ENCODE measurements around the gene PPP4C.
"Not testable (repeated sequence)": the region's sequence is repeated elsewhere in the genome, so short reads cannot be mapped to it uniquely, and the experiment has no call there.

Gene PPP4C

DNA sequence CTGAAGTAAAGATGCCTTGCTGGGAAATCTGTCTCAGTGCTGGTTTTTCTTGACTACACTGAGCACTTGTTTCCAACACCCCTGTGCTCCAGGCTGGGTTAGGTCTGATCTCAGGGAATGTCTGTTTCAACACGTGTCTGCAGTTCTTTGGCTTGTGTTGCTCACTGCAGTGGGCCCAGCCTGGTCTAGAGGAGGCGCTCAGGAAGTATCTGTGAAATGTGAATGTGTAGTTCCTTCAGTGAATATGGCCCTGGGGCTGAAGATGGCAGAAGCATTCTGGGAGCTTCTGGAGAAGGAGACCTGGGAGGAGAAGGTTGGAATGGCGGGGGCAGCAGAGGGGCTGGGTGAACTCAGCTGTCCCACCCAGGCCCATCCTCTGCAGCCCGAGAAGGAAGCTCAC lies 28.3 kb downstream of the PPP4C start:
- DNase-seq: no peak

DNA sequence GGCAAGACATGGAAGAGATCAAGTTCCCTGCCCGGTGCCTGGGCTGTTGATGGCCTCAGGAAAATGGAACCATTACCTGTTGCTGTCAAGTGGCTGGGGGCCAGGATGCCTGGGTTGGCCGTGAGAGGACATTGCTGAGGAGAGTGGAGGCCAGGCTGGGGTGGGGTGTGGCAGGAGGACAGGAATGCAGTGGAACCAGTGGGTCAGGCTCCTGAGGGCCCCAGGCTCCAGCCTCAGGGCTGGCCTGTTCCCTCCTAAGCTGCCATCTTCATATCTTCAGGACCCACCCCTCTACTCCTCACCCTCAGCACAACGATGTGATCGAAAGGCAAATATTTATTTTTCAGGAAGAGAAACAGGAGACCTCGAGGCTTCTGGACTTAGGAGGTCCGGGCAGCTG lies 28.7 kb downstream of the PPP4C start:
- no peak for DNase-seq

DNA sequence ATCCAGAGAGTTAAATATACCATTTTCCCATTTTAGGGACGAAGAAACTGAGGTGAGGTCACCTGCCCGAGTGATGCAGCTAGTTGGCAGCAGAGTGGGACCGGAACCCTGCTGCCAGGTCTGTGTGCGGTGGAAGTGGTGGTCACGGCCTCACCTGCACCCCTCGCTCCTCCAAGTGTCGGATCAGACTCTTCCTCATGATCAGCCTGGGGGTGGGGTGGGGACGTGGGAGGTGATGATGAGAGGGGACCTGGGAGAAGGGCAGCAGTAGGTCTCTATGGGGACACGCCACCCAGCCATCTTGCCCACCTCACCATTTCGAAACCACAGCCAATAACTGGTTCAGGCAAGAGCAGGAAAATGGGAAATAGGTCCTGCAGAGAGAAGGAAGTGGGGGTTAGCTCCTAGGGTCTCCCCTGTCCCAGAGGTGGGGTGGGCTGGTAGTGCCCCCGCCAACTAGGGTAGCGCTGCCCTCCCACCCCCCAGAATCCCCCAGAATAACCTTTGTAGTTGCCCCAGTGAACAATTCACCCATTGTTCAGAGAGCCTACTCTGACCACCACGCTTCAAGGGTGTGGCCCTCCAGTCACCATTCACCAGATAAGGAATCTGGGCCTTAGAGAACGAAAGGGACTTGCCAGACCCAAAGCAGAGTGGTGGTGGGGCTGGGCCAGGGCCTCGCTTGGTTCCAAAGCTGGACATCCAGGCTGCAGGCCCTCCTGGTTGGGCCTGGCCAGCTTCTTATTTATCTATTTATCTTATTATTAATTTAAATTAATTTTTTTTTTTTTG lies 32.5 kb downstream of the PPP4C start:
- DNase-seq: no peak

DNA sequence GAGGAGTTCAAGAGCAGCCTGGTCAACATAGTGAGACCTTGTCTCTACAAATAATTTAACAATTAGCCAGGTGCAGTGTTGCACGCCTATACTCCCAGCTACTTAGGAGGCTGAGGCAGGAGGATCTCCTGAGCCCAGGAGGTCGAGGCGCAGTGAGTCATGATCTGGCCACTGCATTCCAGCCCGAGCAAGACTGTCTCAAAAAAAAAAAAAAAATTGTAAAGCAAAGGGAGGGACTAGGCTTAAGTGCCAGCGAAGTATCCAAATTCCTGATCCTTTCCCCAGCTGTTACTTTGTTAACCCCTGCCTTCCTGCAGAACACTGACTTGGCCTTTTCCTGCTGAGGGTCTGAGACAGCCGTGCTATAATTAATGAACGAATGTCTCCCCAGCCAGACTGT lies 34.9 kb downstream of the PPP4C start:
- no peak for DNase-seq

DNA sequence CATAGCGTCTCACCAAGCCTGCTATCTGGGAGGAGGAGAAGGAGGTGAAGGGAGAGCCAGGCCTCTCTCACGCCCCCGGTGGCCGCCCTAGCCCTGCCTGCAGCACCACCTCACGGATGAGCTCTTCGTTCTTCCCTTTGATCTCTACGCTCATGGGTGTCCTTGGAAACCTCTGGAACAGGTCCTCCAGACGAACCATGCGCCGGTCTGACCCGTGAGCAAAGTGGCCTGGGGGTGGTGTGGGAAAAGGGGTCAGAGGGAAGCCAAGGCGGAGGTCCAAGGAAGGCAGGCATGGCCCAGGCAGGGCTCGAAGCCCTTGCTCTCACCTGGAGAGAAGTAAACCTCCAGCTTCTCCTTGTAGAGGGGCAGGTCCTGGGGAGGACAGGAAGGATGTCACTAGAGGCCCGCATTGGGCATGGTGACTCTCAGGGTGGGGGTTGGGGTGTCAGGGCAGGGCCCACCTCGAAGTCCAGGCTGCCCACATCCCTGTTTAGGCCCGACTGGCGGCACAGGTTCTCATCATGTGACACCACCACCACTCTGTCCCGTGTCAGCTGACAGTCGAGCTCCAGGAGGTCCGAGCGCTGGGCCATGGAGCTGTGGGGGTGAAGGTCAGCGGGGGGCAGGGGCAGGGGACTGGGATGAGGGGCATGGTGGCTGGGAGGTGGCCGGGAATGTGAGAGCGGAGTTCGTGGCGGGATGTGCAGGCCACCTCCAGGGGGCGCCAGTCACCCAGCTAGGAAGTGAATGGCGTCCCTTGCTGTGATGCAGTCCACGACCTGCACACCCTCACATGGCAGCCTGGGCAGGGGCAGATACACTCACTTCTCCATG lies 36.6 kb downstream of the PPP4C start:
- no peak for DNase-seq

DNA sequence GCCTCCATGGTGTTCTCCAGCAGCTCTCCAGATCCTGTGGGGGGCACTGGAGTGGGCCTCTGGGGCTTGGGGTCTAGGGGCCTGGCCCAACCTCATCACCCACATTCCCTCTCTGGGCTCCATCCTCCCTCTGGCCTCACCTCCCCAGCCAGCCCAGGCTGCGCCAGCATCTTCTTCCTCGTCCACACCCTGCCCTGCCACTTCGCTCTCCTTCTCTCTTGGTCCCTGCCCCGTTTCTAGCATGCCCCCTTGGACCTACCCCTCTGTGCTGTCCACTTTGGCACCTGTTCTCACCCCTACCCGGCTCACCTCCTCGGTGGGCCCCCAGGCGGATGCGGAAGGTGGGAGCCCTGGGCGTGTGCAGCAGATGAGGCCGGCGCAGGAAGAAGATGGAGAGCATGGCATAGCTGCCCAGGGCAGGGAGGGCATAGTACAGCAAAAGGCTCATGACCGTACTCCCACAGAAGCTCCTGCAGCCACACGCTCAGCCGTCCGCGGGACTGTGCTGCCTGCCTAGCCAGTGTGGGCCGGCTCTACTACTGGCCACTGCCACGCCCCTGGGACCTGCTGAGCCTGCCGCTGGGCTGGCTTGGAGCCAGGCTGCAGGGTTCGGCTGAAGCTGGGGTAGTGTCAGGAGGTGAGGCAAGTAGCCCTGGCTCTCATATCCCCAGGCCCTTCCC lies 37.4 kb downstream of the PPP4C start, which contains the start of gene GDPD3:
Gene GDPD3, minus strand, starts transcription at position 507 of the 680 bp plus-strand sequence. Its CDS starts 59 bp downstream, at position 448.
- no peak for DNase-seq

DNA sequence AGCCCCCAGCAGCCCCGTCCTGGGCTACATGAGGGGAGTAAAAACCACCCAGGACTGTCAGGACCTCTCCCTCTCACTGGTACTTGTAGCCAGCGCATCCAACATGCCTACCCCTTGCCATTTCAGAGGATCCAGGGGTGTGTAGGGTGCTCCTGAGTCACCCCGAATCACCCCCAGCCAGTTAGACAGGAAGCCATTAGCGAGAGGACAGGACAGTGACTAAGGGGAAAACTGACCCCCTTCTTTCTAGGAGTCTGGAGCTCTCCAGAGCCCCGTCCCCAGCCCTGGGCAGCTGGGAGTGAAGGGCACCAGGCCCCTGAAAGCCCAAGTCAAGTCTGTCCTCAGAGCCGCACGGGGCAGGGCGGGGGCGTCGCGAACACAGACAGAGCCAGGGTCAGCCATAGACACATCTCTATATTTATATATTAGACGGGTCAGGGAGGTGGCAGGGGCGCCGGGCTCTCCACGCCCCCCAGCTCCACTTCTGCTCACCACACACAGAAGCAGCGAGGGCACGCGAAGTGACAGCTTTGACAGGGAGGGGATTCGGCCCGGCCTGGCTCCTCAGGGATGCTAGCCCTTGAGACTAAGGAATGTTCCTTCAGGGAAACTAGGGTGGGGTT lies 38.0 kb downstream of the PPP4C start:
- no peak for DNase-seq

DNA sequence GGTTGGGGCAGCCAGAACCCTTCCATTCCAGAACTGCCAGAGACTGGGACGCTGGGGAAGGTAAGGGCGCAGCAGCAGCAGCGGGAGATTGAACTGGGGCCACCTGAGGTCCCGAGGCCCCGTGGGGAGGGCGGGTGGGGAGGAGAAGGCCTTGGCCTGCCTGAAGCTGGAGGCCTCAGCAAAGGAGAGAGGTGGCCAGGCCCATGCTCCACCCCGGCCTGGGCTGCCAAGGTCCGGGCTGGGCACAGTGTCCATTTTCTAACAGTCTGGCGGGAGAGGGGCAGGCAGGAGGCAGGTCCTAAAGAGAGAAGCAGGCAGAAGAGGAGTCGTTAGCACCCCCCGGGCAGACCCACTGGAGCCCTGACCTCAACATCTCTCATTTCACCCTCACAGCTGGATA lies 38.6 kb downstream of the PPP4C start:
- DNase-seq: no peak

DNA sequence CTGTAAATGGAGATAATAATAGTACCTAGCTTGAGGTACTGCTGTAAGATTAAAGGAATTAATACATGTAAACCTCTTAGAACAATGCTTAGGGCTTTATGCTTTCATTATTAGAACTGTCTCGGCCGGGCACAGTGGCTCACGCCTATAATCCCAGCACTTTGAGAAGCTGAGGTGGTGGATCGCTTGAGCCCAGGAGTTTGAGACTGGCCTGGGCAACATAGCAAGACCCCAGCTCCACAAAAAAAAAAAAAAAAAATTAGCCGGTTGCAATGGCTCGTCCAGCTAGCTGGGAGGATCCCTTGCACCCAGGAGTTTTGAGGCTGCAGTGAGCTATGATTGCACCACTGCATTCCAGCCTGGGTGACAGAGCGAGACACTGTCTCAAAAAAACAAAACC lies 39.0 kb downstream of the PPP4C start:
- DNase-seq: not testable (repeated sequence)

DNA sequence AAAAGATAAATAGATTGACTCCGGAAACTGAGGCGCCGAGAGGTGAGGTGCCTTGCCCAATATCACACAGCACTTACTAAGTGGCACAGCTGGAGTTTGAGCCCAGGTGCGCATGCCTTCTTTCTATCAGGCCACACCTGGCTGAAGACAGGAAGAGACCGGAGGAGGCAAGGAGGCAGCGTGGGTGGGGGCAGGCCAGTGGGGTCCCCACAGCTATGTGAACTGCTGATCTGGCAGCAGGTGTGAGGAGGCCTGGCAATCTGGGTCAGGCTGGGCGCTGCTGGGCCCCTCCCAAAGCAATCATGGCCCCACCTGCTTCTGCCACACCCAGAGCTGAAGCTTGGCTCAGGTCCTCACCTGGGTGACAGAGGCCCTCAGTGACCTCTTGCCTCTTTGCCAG lies 39.4 kb downstream of the PPP4C start:
- DNase-seq: no peak

DNA sequence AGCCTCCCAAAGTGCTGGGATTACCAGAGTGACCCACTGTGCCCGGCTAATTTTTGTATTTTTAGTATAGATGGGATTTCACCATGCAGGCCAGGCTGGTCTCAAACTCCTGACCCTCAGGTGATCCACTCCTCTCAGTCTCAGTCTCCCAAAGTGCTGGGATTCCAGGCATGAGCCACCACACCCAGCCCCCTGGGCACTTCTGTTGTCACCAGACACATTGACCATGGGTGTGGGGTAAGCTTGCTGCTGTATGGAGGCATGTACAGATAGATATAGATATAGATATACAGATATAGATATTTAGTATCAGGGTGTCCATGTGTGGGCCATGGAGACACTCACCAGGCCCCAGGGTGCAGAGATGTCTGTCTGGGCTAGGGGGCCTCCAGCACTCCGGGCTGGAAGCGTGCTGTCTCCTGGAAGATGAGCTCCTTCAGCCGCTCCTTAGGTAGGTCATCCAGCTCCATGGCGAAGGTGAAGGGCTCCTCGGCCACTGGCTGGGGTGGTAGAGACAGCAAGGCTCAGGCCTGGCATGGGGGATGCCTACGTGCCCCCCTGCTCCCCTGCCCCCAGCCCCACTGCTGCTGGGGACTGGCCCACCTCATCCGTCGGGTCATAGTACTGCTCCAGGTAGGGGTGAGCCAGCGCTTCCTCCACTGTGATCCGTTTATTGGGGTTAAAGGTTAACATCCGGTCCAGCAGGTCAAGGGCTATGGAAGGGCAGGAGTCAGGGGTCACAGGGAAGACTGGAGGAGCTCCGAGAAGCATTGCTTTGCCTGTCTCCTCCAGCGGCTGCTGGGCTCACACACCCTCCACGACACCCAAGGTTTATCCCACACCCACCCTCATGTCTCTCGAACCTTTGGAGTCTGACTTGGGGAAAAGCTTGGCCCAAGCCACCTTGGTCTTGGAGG lies 40.8 kb downstream of the PPP4C start:
- DNase-seq: no peak

DNA sequence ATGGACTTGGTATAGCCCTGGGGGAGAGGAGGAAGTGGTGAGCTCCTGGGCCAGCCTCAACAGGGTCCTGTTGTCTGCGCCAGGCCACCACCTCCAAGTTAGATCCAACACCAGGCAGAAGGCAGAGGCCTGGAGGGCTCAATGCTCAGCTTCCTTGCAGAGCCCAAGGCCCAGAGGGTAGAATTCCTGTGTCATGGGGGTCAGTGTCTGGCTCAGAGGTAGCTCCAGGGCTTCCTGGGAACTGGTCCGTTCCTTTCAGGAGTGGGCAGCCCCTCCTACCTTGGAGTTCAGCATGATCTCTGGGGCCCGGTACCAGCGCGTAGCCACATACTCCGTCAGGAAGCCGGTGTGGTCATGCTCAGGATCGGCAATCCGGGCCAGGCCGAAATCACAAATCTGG lies 42.0 kb downstream of the PPP4C start:
- DNase-seq: no peak

DNA sequence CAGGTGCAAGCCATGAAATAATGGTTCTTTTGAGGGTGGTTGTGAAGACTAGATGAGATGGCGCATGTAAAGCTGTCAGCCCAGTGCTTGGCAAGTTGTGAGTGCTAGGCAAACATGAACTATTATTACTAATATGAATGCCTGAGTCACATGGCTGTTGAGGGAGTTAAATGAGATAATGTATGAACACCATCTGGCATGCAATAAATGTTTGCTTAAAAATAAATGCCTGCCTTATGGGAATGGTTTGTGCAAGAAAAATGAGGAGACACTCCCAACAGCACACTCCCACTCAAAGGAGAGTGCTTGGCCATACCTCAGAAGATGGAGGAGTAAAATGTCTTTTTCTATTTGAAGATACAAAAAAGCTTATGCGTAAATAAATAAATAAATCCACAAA lies 43.6 kb downstream of the PPP4C start:
- no peak for DNase-seq

DNA sequence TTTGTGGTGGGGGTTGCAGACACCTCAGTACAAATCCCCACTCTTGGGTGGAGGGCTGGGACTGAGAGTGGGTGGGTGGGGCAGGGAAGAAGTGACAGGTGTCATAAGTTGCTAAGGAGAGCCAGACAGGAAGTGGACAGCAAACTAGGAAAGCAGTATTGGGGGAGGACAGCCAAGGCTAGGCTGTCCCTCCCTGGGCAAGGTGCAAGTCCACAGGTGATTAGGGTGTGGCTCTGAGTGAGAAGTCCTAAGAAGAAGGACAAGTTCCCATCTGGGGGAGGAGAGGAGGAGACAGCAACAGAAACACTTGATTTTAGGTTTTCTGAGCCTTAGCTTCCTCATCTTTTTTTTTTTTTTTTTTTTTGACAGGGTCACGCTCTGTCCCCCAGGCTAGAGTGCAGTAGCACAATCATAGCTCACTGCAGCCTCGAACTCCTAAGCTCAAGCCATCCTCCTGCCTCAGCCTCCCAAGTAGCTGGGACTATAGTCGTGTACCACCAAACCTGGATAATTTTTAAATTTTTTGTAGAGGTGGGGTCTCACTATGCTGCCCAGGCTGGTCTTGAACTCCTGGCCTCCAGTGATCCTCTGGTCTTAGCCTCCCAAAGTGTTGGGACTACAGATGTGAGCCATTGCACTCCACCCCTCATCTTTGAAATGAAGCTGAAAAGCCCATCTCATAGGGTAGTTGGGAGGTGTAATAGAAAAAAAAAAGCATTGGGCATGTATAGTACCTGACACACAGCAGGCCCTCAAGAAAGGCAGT lies 44.7 kb downstream of the PPP4C start:
- DNase-seq: no peak

DNA sequence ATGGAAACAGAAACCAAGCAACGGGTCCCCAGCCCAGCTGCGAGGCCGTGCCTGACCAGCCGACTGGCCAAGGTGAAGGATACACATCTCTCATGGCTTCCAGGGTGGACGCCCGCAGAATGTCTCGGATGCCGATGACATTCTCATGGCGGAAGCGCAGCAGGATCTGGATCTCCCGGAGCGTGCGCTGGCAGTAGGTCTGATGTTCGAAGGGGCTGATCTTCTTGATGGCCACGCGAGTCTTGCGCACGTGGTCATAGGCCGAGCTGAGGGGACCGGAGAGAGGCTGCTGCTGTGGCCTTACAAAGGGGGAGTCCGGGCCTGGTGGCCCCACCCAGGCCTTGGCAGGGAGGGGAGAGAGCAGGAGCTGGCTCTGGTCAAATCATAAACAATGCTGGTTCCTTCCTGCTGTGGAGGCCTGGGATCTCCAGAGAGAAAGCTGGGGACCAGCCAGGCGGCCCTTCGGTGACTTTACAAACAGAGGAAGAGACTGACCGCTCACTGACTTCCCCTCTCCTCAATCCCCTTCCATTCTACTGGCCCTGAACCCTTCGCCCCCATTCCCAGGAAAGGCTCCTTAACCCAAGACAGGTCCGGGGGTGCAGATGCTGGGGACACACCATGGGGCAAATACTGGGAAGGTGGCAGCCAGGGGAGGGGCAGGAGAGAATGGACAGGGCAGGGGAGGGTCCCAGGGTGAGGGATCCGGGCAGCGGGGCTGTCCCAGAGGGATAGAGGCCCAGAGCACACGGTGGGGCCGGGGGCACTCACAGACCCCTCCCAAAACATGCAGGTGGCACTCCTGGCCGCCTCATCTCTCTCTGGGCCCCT lies 46.2 kb downstream of the PPP4C start:
- peak; percentile 12 to 17 for DNase-seq

DNA sequence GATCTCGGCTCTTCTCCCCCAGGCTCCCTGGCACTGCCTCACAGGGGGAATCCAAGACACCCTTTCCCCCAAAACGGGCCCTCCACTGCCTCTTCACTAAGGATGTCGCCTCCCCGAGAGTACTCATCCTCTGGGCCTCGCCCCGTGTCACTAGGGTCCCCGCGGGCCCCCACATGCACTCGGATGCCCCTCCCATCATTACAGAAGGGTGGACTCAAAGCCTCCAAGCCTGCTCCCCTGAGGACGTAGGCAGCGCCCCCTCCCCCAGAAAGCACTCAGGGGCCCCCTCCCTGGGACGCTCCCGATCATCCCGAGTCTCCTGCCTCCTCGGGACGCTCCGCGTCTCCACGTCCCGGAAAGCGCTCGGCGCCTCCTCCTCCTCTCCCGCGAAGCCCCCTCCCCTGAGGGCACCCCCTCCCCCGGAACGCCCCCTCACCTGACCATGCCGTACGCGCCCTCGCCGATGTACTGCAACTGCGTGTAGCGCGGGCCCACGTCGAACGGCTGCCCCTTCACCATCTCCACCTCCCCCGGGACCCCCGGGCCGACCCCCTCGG lies 46.9 kb downstream of the PPP4C start:
- DNase-seq: no peak

DNA sequence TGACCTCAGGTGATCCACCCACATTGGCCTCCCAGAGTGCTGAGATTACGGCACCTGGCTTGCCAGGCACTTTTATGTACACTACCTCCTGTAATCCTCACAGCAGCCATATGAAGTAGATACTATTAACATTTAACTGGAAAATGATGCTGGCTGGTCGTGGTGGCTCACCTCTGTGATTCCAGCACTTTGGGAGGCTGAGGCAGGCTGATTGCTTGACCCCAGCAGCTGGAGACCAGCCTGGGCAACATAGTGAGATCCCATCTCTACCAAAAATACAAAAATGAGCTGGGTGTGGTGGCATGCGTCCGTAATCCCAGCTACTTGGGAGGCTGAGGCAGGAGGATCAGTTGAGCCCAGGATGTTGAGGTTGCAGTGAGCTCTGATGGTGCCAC lies 49.2 kb downstream of the PPP4C start:
- DNase-seq: no peak

DNA sequence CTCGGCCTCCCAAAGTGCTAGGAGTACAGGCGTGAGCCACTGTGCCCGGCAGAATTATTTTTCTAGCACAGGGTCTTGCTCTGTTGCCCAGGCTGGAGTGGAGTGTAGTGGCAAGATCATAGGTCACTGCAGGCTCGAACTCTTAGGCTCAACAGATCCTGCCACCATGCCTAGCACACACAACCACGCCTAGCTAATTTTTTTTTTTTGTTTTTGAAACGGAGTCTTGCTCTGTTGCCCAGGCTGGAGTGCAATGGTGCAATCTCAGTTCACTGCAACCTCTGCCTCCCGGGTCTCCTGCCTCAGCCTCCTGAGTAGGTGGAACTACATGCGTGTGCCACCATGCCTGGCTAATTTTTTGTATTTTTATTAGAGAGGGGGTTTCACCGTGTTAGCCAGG lies 49.9 kb downstream of the PPP4C start:
- DNase-seq: not testable (repeated sequence)

DNA sequence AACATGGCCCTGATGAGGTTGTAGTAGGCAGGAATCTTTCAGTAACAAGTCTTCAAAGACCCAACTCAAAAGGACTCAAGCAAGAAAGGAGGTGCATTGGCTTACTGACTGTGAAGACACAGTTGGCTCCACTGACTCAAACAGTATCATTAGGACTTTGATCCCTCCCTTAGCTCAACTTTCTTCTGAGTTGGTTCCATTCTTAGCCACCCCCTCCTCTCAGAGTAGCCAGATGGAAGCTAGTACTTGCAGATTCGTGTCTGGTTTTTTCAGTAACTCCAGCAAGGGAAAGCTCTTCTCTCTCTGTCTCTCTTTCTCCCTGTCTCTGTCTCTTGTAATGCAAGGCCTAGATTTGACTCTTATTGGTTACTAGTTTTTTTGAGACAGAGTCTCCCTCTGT lies 52.2 kb downstream of the PPP4C start:
- no peak for DNase-seq
